Small intestine (tissue), 7 donors: ENCODE data around the gene PLA2G6. TPM values are rescaled to one million over a fixed set of nuclear protein-coding genes. Genes with fewer than 3 reads are reported as not detected.
"Not testable (repeated sequence)": the region's sequence is repeated elsewhere in the genome, so short reads cannot be mapped to it uniquely, and the experiment has no call there.

Experiments used
- DNase-seq, 2 donors: peaks; one replicate each; pipeline versions ENCODE4 v3.0.0 to v3.0.0-alpha.2; 2013
- FAIRE-seq: peaks from 2 replicates; lab custom pipeline; 2012; peaks lifted over from hg19 to GRCh38; lab: Jason Lieb, UNC
- H3K27ac ChIP-seq, 3 donors: one replicate each; pipeline ENCODE4 v1.5.1; 2013; ENCODE audit warnings: low read length in 2 of 3, mild to moderate bottlenecking in 2 of 3, control low read depth in 1 of 3, inconsistent platforms in 1 of 3, low read depth in 1 of 3, moderate library complexity in 1 of 3
- H3K27me3 ChIP-seq, 3 donors: one replicate each; pipeline ENCODE4 v1.6.1; 2013; ENCODE audit warnings: low read length in 3 of 3, inconsistent platforms in 1 of 3; ENCODE audit not compliant: control insufficient read depth in 3 of 3, insufficient read depth in 3 of 3
- H3K36me3 ChIP-seq, 3 donors: one replicate each; pipeline ENCODE4 v1.6.1; 2013; ENCODE audit warnings: low read length in 3 of 3, inconsistent platforms in 1 of 3, low read depth in 1 of 3, mild to moderate bottlenecking in 1 of 3, moderate library complexity in 1 of 3; ENCODE audit not compliant: control insufficient read depth in 3 of 3, insufficient read depth in 2 of 3
- H3K4me1 ChIP-seq, 3 donors: one replicate each; pipeline ENCODE4 v1.6.1; 2013; ENCODE audit warnings: low read length in 2 of 3, inconsistent platforms in 1 of 3, low read depth in 1 of 3, mild to moderate bottlenecking in 1 of 3, moderate library complexity in 1 of 3; ENCODE audit not compliant: control insufficient read depth in 3 of 3, insufficient read depth in 2 of 3
- H3K4me3 ChIP-seq, 3 donors: one replicate each; pipeline ENCODE4 v1.5.1; 2013; ENCODE audit warnings: low read length in 3 of 3, control low read depth in 1 of 3, inconsistent platforms in 1 of 3, low read depth in 1 of 3, mild to moderate bottlenecking in 1 of 3, moderate library complexity in 1 of 3
- H3K9me3 ChIP-seq, 2 donors: one replicate each; pipeline ENCODE4 v1.6.1; 2013; ENCODE audit warnings: low read depth in 1 of 2, low read length in 1 of 2; ENCODE audit not compliant: control insufficient read depth in 2 of 2, insufficient read depth in 1 of 2
- WGBS, 3 donors: extraction: QIAGEN DNeasy Blood & Tissue Kit; methylation state at CpG; one replicate each; pipeline ENCODE4 v1.1.7; 2013; 5-methylcytosine and 5-hydroxymethylcytosine counted together
- polyA plus RNA-seq, 4 donors: library from polyadenylated mRNA; stranded (reverse) in 3 of 4; unstranded in 1 of 4; fragments of 200-250 nt in 3 of 4; fragments of 120-200 nt in 1 of 4; gene quantifications; one replicate each; pipeline versions ENCODE4 v1.2.1 to v1.2.3, GENCODE V29; 2013
- donor health status: healthy with polysubstance abuse.
- donor health status: control.
- donor health status: control.
- donor health status: Bipolar disorder and iron deficiency.
- donor health status: healthy.

PLA2G6 gene
- polyA plus RNA-seq, 4 donors, result 13.8 to 55.0 (median 24.3) TPM

DNA sequence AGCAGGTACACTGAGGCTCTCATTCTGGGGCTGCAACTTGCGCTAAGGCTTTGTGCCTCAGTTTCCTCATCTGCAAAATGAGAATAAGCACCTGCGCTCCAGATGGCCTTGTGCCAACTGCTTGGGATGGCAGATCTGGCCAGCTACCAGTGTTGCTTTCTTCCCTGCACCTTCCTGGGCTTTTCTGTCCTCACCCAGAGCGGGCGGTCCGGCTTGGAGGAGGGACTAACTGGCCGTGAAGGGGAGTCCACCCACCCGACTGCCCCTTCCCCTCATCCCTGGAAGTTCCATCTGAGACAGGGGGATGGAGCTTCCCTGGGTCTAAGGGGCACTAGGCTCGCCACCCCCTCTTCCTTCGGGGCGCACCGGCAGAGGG, 101.2 kb downstream of the PLA2G6 start:
- no peak overlapping the region for H3K4me3 ChIP-seq
- peaks cover 0 to 51% (median 1%) of the 10 kb centered on the region in 3 donors for H3K36me3 ChIP-seq
- H3K4me1 ChIP-seq, result peaks cover 2 to 13% (median 2%) of the 10 kb centered on the region in 3 donors
- 65 to 77% (median 75%) methylated on average over 11 of the region's 11 CpGs for WGBS, 3 donors
- H3K27me3 ChIP-seq, result peaks cover 5 to 27% (median 6%) of the 10 kb centered on the region in 3 donors
- FAIRE-seq (no peak), DNase-seq (no peak)
- no peak overlapping the region for H3K27ac ChIP-seq
- no peaks in the 10 kb centered on the region for H3K9me3 ChIP-seq

DNA sequence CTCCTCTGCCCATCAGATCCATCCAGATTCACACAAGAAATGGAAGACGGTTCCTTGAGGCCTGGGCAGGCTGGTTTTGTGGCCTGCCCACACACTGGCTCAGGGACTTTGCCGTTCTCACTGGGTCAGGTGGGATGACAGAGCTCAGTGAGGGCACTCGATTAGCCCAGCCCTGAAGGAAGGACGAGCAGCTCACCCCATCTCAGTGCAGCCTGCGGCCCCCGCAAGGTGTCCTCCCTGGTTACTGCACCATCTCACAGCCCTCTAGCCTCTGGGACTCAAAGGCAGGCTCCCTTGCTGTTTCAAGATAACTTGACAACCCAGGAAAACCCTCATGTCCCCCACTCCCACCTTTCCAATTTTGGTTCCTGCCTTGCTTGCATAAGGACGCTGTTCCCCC, 101.8 kb downstream of the PLA2G6 start:
- DNase-seq (no peak), FAIRE-seq (no peak)
- peaks cover 5 to 27% (median 6%) of the 10 kb centered on the region in 3 donors for H3K27me3 ChIP-seq
- H3K4me1 ChIP-seq, result peaks cover 2 to 13% (median 2%) of the 10 kb centered on the region in 3 donors
- no peak overlapping the region for H3K27ac ChIP-seq
- no peak overlapping the region for H3K4me3 ChIP-seq
- peaks cover 0 to 51% (median 0%) of the 10 kb centered on the region in 3 donors for H3K36me3 ChIP-seq
- WGBS, 3 donors, result 82 to 86% (median 83%) methylated on average over 7 of the region's 7 CpGs
- H3K9me3 ChIP-seq, result no peaks in the 10 kb centered on the region

DNA sequence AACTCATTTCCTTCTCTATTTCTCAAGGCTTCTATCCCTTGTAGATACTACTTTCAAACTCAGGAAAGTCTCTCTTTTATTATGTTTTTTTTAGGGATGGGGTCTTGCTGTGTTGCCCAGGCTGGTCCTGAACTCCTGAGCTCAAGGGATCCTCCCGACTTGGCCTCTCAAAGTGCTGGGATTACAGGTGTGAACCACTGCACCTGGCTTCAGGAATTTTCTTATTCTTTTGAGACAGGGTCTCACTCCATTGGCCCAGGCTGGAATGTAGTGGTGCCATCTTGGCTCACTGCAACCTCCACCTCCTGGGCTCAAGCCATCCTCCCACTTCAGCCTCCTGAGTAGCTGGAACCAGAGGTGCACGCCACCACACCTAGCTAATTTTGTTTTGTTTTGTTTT, 102.4 kb downstream of the PLA2G6 start:
- Histone ChIP-seq H3K27me3 (peaks cover 5 to 25% (median 6%) of the 10 kb centered on the region in 3 donors), H3K36me3 (peaks cover 0 to 51% (median 0%) of the 10 kb centered on the region in 3 donors), H3K4me1 (peaks cover 2 to 13% (median 2%) of the 10 kb centered on the region in 3 donors)
- H3K4me3 ChIP-seq, FAIRE-seq, H3K27ac ChIP-seq, H3K9me3 ChIP-seq, DNase-seq: not testable (repeated sequence)
- 87 to 90% (median 88%) methylated on average over 2 of the region's 2 CpGs for WGBS, 3 donors

DNA sequence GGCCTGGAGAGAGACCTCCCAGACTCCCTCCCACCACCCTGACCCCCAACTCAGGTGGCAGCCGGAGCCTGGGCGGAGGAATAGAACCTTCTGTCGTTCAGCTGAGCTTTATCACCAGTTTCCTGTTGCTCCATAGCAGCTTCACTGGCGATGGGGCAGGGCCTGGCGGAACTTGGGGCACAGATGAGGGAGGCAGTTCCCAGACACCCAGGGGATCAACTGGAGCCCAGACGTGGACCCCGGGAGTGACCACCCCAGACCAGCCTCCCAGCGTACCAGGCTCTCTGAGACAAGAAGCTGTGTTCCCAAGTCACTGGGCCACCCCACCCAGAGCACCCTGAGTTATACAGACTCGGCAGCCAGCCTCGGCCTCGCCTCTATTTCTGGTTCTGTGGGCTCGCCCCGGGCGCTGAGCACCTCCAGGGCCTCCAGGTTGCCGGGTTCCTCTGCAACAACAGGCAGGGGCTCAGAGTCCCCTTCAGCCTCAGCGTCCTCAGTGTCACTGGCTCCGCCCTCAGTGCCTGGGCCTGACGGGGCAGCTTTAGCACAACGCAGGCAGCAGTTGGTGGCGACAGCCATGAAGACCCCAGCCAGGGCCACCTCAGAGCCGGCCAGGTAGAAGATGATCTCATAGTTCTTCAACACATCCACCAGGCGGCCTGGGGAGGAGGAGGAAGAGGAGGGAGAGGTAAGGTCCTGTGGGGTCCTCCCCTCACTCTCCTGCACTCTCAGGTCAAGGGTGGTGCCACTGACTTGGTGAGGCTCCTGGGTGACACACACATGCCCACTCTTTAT, 103.4 kb downstream of the PLA2G6 start:
- 64 to 72% (median 64%) methylated on average over 21 to 22 of the region's 22 CpGs for WGBS, 3 donors
- FAIRE-seq, result no peak
- no peak for DNase-seq

DNA sequence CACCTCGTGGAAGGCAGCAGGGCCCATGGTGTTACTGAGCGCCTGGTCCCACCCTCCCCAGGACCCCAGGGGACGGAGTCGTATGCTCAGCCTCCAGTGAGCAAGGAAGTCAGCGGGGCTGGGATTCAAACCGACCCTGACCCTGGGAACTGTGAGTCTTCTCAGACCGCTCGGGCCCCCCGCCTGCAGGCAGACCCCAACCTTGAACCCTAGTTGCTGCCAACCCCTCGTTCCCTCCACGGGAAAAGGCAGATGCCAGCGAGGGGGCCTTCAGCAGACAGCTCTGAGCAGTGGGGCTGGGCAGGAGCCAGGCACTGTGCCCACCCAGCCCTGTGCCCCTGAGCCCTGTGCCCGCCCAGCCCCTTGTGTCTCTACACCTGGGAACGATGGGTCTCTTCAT, 104.0 kb downstream of the PLA2G6 start:
- Histone ChIP-seq H3K4me3 (no peak overlapping the region), H3K4me1 (peaks cover 2 to 9% (median 2%) of the 10 kb centered on the region in 3 donors), H3K9me3 (no peaks in the 10 kb centered on the region), H3K27me3 (peaks cover 5 to 17% (median 5%) of the 10 kb centered on the region in 3 donors), H3K27ac (no peak overlapping the region), H3K36me3 (peaks cover 2 to 56% (median 4%) of the 10 kb centered on the region in 3 donors)
- FAIRE-seq (no peak), DNase-seq (no peak)
- WGBS, 3 donors, result 77 to 78% (median 78%) methylated on average over 14 of the region's 14 CpGs

More for the DNA sequence above, 103.4 kb downstream of the PLA2G6 start:
- no peak overlapping the region for H3K4me3 ChIP-seq
- peaks cover 5 to 23% (median 6%) of the 10 kb centered on the region in 3 donors for H3K27me3 ChIP-seq
- H3K27ac ChIP-seq, result no peak overlapping the region
- H3K4me1 ChIP-seq, result peaks cover 2 to 13% (median 2%) of the 10 kb centered on the region in 3 donors
- no peaks in the 10 kb centered on the region for H3K9me3 ChIP-seq
- peaks cover 2 to 54% (median 2%) of the 10 kb centered on the region in 3 donors for H3K36me3 ChIP-seq

DNA sequence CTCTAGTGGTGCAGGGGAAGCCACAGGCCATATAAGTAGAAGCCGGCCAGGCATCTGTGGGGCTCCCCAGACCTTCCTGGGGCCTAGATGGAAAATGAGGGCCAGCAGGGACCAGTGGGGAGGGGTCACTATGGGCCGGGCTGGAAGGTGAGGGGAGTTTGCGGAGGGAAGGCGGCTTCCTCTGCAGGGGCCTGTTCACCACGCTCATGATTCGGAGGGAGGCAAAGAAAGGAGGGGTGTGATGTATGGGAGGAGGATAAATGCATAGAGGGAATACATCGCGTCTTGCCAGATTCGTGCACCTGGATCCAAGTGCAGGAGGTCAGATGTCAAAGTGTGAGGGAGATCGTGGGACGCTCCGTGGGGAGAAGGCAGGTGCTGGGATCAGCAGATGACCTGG, 104.5 kb downstream of the PLA2G6 start:
- Histone ChIP-seq H3K27ac (no peak overlapping the region), H3K9me3 (no peaks in the 10 kb centered on the region), H3K36me3 (peaks cover 2 to 61% (median 4%) of the 10 kb centered on the region in 3 donors), H3K4me3 (no peak overlapping the region), H3K27me3 (peaks cover under 1 to 12% (median 5%) of the 10 kb centered on the region in 3 donors), H3K4me1 (peaks cover 0 to 7% (median 2%) of the 10 kb centered on the region in 3 donors)
- DNase-seq (no peak), FAIRE-seq (no peak)
- 77 to 79% (median 78%) methylated on average over 12 of the region's 12 CpGs for WGBS, 3 donors

DNA sequence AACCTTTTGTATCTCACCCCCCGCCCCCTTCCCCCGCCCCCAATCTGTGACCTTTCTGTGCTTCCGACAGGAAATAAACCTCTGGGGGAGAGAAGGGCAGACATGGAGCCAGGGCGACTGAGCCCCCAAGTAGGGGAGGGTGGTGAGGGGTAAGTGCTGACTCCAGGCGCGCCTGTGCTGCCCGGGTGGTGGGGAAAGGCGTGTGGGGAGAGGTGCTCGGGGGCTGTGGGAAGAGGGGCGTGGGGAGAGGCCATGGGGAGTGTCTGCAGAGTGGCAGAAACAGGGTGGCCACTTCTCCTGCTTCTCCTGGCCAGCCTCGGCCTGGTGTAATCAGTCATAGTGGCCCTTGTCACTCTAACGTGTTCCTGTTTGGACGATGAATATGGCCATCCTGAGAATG, 105.7 kb downstream of the PLA2G6 start:
- WGBS, 3 donors, result 84 to 90% (median 87%) methylated on average over 13 of the region's 13 CpGs
- peaks cover 0 to 4% (median 0%) of the 10 kb centered on the region in 3 donors for H3K27me3 ChIP-seq
- H3K36me3 ChIP-seq, result peaks cover 2 to 70% (median 4%) of the 10 kb centered on the region in 3 donors
- H3K27ac ChIP-seq, result no peak overlapping the region
- H3K9me3 ChIP-seq, result no peaks in the 10 kb centered on the region
- H3K4me3 ChIP-seq, result no peak overlapping the region
- H3K4me1 ChIP-seq, result no peaks in the 10 kb centered on the region
- FAIRE-seq (no peak), DNase-seq (no peak)

DNA sequence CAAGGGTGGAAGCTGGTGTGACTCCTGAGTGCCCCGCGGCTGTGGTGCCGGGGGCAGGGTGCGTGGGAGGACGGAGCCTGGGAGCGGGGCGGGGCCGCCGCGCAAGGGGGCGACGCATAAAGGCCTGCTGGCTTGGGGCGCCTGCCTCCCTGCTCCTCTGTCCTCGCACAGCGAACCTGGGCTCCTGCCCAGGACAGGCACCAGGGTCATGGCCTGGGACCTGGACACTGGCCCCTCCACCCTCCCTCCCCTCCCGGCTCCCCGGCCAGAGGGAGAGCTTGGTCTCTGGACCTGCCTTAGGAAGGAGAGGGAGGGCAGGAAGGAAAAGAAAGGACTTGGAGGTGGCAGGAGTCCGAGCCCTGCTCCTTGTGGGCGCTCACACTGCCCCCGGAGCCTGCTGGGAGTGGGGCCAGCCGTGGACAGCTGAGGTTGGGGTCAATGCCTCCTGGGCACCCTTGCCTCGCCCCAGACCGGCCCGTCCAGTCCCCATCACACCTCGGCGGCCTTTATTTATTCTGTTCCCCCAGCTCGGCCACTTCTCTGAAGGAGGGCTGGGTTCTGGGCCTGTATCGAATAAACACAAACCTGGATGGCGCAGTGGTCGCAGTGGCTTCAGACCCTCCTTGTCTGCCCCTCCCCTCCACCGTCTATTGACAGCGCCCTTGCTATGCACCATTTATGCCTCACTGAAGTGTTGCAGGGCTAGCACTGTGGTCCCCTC, 106.4 kb downstream of the PLA2G6 start:
- Histone ChIP-seq H3K9me3 (no peaks in the 10 kb centered on the region), H3K4me1 (no peaks in the 10 kb centered on the region), H3K27ac (no peak overlapping the region), H3K4me3 (no peak overlapping the region), H3K36me3 (peaks cover 2 to 77% (median 4%) of the 10 kb centered on the region in 3 donors), H3K27me3 (no peaks in the 10 kb centered on the region)
- FAIRE-seq, result no peak
- no peak for DNase-seq
- WGBS, 3 donors, result 91 to 93% (median 93%) methylated on average over 26 to 32 of the region's 32 CpGs
